K562 (cell line): ENCODE measurements around the gene DIPK1A. TPM values are rescaled to one million over a fixed set of nuclear protein-coding genes. Genes with fewer than 3 reads are reported as not detected.

Source experiments
- BRD4 ChIP-seq: fragments of 200-600 bp; sonication (generic); IDR thresholded peaks from 2 replicates; pipeline ENCODE4 v1.6.1; 2017; ENCODE audit warnings: inconsistent platforms
- BRD9 ChIP-seq: fragments of 450-650 bp; IDR thresholded peaks from 2 replicates; pipeline ENCODE4 v1.6.1; 2018; ENCODE audit warnings: low read depth; ENCODE audit not compliant: partially characterized antibody
- CXXC5 ChIP-seq: fragments of 250-450 bp; sonication (Bioruptor Pico); IDR thresholded peaks from 2 replicates; pipeline ENCODE4 v1.8.0; 2022; ENCODE audit warnings: inconsistent platforms, mild to moderate bottlenecking, moderate library complexity
- DMBX1 ChIP-seq: fragments of 250-450 bp; sonication (Bioruptor Pico); IDR thresholded peaks from 2 replicates; pipeline ENCODE4 v1.8.0; 2022; ENCODE audit warnings: inconsistent platforms, mild to moderate bottlenecking, moderate library complexity, borderline replicate concordance
- FOXA3 ChIP-seq, 2 experiments: fragments of 450-650 bp in 1 of 2; sonication (generic) in 1 of 2; formaldehyde crosslinking; IDR thresholded peaks in 1 of 2; conservative IDR thresholded peaks in 1 of 2; 2 replicates each; pipeline versions ENCODE4 v1.4.0 to v1.8.0; 2020 to 2022; ENCODE audit warnings: mild to moderate bottlenecking in 2 of 2, missing genetic modification reagents in 1 of 2
- GTF2F1 ChIP-seq: IDR thresholded peaks from 2 replicates; pipeline ENCODE4 v1.6.1; 2011; ENCODE audit warnings: low read depth, low read length, improper control_type of control experiment
- HIVEP1 ChIP-seq: fragments of 250-450 bp; sonication (Bioruptor Pico); IDR thresholded peaks from 2 replicates; pipeline ENCODE4 v1.4.0; 2020; ENCODE audit warnings: mild to moderate bottlenecking
- HNRNPK ChIP-seq: fragments of 200-400 bp; formaldehyde crosslinking; IDR thresholded peaks from one replicate; pipeline ENCODE4 v1.6.1; 2018; ENCODE audit warnings: mild to moderate bottlenecking, low read depth, low read length; ENCODE audit not compliant: poor library complexity, severe bottlenecking
- LEF1 ChIP-seq: fragments of 450-650 bp; IDR thresholded peaks from 2 replicates; pipeline ENCODE4 v1.6.1; 2016; ENCODE audit warnings: mild to moderate bottlenecking
- MTA2 ChIP-seq: fragments of 450-650 bp; IDR thresholded peaks from 2 replicates; pipeline ENCODE4 v1.6.1; 2016; ENCODE audit warnings: low read depth
- NFXL1 ChIP-seq: fragments of 450-650 bp; formaldehyde crosslinking; IDR thresholded peaks from 2 replicates; pipeline ENCODE4 v1.4.0; 2021; ENCODE audit warnings: mild to moderate bottlenecking
- PCBP2 ChIP-seq: fragments of 200-400 bp; formaldehyde crosslinking; IDR thresholded peaks from 2 replicates; pipeline ENCODE4 v1.6.1; 2018; ENCODE audit warnings: low read length, low read depth, mild to moderate bottlenecking, moderate library complexity; ENCODE audit not compliant: poor library complexity, severe bottlenecking
- PPARD ChIP-seq: fragments of 250-450 bp; sonication (Bioruptor Pico); IDR thresholded peaks from 2 replicates; pipeline ENCODE4 v1.8.0; 2022; ENCODE audit warnings: inconsistent platforms, mild to moderate bottlenecking, moderate library complexity
- PURB ChIP-seq: sonication (generic); formaldehyde crosslinking; IDR thresholded peaks from 2 replicates; pipeline ENCODE4 v1.9.0; 2021; ENCODE audit warnings: low read depth, mild to moderate bottlenecking, missing genetic modification reagents
- RCOR1 ChIP-seq, 2 experiments: IDR thresholded peaks; 2 replicates each; pipeline ENCODE4 v1.6.1; 2012; ENCODE audit warnings: low read depth in 2 of 2, low read length in 2 of 2, borderline replicate concordance in 1 of 2, improper control_type of control experiment in 1 of 2
- RFX1 ChIP-seq: fragments of 450-650 bp; IDR thresholded peaks from 2 replicates; pipeline ENCODE4 v1.6.1; 2016; ENCODE audit warnings: mild to moderate bottlenecking, moderate library complexity
- SMAD2 ChIP-seq: fragments of 150-350 bp; IDR thresholded peaks from 2 replicates; pipeline ENCODE4 v1.6.1; 2014; ENCODE audit warnings: low read depth, mild to moderate bottlenecking, low read length
- SRSF7 ChIP-seq: fragments of 200-400 bp; formaldehyde crosslinking; optimal IDR thresholded peaks from 2 replicates; pipeline ENCODE3; 2017; ENCODE audit warnings: mild to moderate bottlenecking, low read depth, low read length
- TAF9B ChIP-seq: fragments of 450-650 bp; IDR thresholded peaks from 2 replicates; pipeline ENCODE4 v1.6.1; 2018; ENCODE audit warnings: mild to moderate bottlenecking; ENCODE audit not compliant: partially characterized antibody
- TSC22D4 ChIP-seq: fragments of 450-650 bp; IDR thresholded peaks from 2 replicates; pipeline ENCODE4 v1.6.1; 2016; ENCODE audit warnings: missing genetic modification characterization, missing biosample characterization, control low read depth
- WHSC1 ChIP-seq: IDR thresholded peaks from one replicate; pipeline ENCODE4 v1.6.1; 2012; ENCODE audit warnings: low read length, control low read depth, inconsistent platforms
- ZFPM2 ChIP-seq: fragments of 250-450 bp; sonication (Bioruptor Pico); IDR thresholded peaks from 2 replicates; pipeline ENCODE4 v1.5.1; 2022; ENCODE audit warnings: mild to moderate bottlenecking
- ZNF134 ChIP-seq: fragments of 250-450 bp; sonication (Bioruptor Pico); conservative IDR thresholded peaks from 2 replicates; pipeline ENCODE4 v1.4.0; 2020
- ZNF165 ChIP-seq: fragments of 250-450 bp; sonication (Bioruptor Pico); IDR thresholded peaks from 2 replicates; pipeline ENCODE4 v1.4.0; 2020; ENCODE audit warnings: borderline replicate concordance
- ZNF311 ChIP-seq: fragments of 250-450 bp; sonication (Bioruptor Pico); IDR thresholded peaks from 2 replicates; pipeline ENCODE4 v1.4.0; 2020; ENCODE audit warnings: mild to moderate bottlenecking, moderate library complexity
- polyA plus RNA-seq, 8 experiments: library from polyadenylated mRNA; depleted of rRNA in 4 of 8; stranded (reverse) in 5 of 8; unstranded in 3 of 8; fragments of >200 nt; fragmentation: Nextera tagmentation in 2 of 8; fragmentation: Illumina TruSeq in 1 of 8; extraction: Ambion mirVana in 2 of 8; extraction: Trizol in 1 of 8; gene quantifications; 2 replicates each; pipeline versions ENCODE4 v1.2.1 to v1.2.3, GENCODE V29; 2011 to 2014; ENCODE audit warnings: inconsistent platforms in 1 of 8, missing spikeins in 1 of 8
- total RNA-seq, 7 experiments: library from RNA; depleted of rRNA in 6 of 7; stranded (reverse); fragments of >200 nt in 6 of 7; fragmentation: Illumina TruSeq in 2 of 7; extraction: Trizol in 2 of 7; gene quantifications; 2 replicates each; pipeline versions ENCODE4 v1.2.1 to v1.2.3, GENCODE V29; 2011 to 2021; ENCODE audit warnings: low replicate concordance in 1 of 7
- TF ChIP-seq, protein P1 (sequence below): sonication (generic); formaldehyde crosslinking; IDR thresholded peaks from 2 replicates; pipeline ENCODE4 v1.8.1; 2023; ENCODE audit warnings: mild to moderate bottlenecking, missing genetic modification reagents
- TF ChIP-seq, protein P2 (sequence below): fragments of 450-650 bp; formaldehyde crosslinking; IDR thresholded peaks from 2 replicates; pipeline ENCODE4 v1.4.0; 2022; ENCODE audit warnings: mild to moderate bottlenecking, moderate library complexity
- TF ChIP-seq, protein P3 (sequence below): fragments of 250-450 bp; sonication (Bioruptor Pico); IDR thresholded peaks from 2 replicates; pipeline ENCODE4 v1.8.0; 2022; ENCODE audit warnings: moderate library complexity, mild to moderate bottlenecking, inconsistent platforms
- TF ChIP-seq, protein P4 (sequence below): fragments of 450-650 bp; IDR thresholded peaks from 2 replicates; pipeline ENCODE4 v1.6.1; 2016; ENCODE audit warnings: missing biosample characterization, missing genetic modification characterization

Gene DIPK1A
- total and polyA plus RNA-seq, 9 of the 15 experiments (the other 6 are each of a cell fraction or from before 2014, with no cell fraction given), result 0.54 to 2.5 (median 1.3) TPM

DNA sequence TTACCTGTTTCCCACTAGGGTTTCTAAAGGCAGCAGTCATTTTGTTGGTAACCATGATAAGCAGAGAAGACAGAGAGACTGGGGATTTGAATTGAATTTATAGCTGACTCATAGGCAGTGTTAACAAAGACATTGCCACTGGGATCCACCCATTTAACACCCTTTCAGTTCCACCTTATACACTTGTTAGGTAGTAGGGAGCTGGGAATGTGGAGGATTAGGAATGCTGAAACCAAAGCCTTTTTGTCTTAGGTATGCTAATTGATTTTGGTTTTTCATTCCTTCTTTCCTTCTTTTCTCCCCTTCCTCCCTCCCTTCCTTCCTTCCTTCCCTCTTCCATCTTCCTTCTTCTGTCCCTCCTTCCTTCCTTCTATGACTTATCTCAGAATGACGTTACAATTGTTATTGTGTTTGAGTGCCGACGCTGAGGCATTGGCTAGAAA is 168.9 kb downstream of the DIPK1A start (continued):
- TF ChIP-seq, protein P1, sequence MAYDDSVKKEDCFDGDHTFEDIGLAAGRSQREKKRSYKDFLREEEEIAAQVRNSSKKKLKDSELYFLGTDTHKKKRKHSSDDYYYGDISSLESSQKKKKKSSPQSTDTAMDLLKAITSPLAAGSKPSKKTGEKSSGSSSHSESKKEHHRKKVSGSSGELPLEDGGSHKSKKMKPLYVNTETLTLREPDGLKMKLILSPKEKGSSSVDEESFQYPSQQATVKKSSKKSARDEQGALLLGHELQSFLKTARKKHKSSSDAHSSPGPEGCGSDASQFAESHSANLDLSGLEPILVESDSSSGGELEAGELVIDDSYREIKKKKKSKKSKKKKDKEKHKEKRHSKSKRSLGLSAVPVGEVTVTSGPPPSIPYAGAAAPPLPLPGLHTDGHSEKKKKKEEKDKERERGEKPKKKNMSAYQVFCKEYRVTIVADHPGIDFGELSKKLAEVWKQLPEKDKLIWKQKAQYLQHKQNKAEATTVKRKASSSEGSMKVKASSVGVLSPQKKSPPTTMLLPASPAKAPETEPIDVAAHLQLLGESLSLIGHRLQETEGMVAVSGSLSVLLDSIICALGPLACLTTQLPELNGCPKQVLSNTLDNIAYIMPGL (CRISPR knock-in tag), result no peak
- TF ChIP-seq CXXC5 (CRISPR knock-in tag) (no peak), ZFPM2 (CRISPR knock-in tag) (no peak), BRD4 (no peak), ZNF311 (CRISPR knock-in tag) (no peak), RCOR1 (IDR thresholded peaks at IDR 0.05; ENCODE audit: borderline replicate concordance in 1 of 2, low read depth in 2 of 2, low read length in 2 of 2) (peak in 1 of 2 experiments; percentile 25; a peak in 1 of 4 replicates), BRD9 (peak; percentile 48), HNRNPK (no peak), HIVEP1 (CRISPR knock-in tag) (no peak), PCBP2 (no peak), LEF1 (peak; percentile 61), SRSF7 (no peak), ZNF134 (no peak), SMAD2 (no peak), DMBX1 (CRISPR knock-in tag) (no peak), TAF9B (no peak), MTA2 (peak; percentile 61), PPARD (CRISPR knock-in tag) (no peak), GTF2F1 (no peak), FOXA3 (CRISPR knock-in tag; conservative IDR thresholded peaks at IDR 0.05 in 1 of 2, IDR thresholded peaks at IDR 0.05 in 1 of 2) (no peak), TSC22D4 (tag) (no peak), ZNF165 (CRISPR knock-in tag) (no peak), PURB (CRISPR knock-in tag) (no peak), NFXL1 (CRISPR knock-in tag) (no peak), RFX1 (no peak), WHSC1 (no peak)
- TF ChIP-seq, protein P2, sequence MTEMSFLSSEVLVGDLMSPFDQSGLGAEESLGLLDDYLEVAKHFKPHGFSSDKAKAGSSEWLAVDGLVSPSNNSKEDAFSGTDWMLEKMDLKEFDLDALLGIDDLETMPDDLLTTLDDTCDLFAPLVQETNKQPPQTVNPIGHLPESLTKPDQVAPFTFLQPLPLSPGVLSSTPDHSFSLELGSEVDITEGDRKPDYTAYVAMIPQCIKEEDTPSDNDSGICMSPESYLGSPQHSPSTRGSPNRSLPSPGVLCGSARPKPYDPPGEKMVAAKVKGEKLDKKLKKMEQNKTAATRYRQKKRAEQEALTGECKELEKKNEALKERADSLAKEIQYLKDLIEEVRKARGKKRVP (CRISPR knock-in tag), result no peak
- TF ChIP-seq, protein P3, sequence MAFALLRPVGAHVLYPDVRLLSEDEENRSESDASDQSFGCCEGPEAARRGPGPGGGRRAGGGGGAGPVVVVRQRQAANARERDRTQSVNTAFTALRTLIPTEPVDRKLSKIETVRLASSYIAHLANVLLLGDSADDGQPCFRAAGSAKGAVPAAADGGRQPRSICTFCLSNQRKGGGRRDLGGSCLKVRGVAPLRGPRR, result no peak
- TF ChIP-seq, protein P4, sequence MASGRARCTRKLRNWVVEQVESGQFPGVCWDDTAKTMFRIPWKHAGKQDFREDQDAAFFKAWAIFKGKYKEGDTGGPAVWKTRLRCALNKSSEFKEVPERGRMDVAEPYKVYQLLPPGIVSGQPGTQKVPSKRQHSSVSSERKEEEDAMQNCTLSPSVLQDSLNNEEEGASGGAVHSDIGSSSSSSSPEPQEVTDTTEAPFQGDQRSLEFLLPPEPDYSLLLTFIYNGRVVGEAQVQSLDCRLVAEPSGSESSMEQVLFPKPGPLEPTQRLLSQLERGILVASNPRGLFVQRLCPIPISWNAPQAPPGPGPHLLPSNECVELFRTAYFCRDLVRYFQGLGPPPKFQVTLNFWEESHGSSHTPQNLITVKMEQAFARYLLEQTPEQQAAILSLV, result 0 out of 2 replicates have a peak, but pooled peaks have one; percentile 34
